Mesodermal cell (in vitro differentiated cells): ENCODE data around the gene TBX4.
"Not testable (repeated sequence)": the region's sequence is repeated elsewhere in the genome, so short reads cannot be mapped to it uniquely, and the experiment has no call there.

ENCODE experiments used
- H3K27ac ChIP-seq: 2 replicates; pipeline ENCODE4 v1.7.0; 2013; ENCODE audit warnings: mild to moderate bottlenecking, low read depth, low read length, moderate library complexity; ENCODE audit not compliant: severe bottlenecking
- H3K36me3 ChIP-seq: 2 replicates; pipeline ENCODE4 v1.7.1; 2013; ENCODE audit warnings: mild to moderate bottlenecking, low read length, moderate library complexity; ENCODE audit not compliant: control insufficient read depth, insufficient read depth
- H3K4me1 ChIP-seq: one replicate; pipeline ENCODE4 v1.7.1; 2013; ENCODE audit warnings: mild to moderate bottlenecking, low read length; ENCODE audit not compliant: insufficient read depth, control insufficient read depth, poor library complexity, severe bottlenecking
- H3K4me3 ChIP-seq: 2 replicates; pipeline ENCODE4 v1.7.0; 2013; ENCODE audit warnings: low read length, control low read depth, mild to moderate bottlenecking; ENCODE audit not compliant: insufficient read depth, poor library complexity, severe bottlenecking; ENCODE audit errors: extremely low read depth
- H3K9me3 ChIP-seq: 2 replicates; pipeline ENCODE4 v1.7.1; 2013; ENCODE audit warnings: mild to moderate bottlenecking, low read length, moderate library complexity; ENCODE audit not compliant: control insufficient read depth
- WGBS, 2 experiments: methylation state at CpG; one replicate each; pipeline ENCODE4 v1.1.5; 2013; ENCODE audit warnings: missing lambda C conversion rate in 2 of 2; ENCODE audit not compliant: insufficient coverage in 2 of 2; 5-methylcytosine and 5-hydroxymethylcytosine counted together

TBX4 gene

DNA sequence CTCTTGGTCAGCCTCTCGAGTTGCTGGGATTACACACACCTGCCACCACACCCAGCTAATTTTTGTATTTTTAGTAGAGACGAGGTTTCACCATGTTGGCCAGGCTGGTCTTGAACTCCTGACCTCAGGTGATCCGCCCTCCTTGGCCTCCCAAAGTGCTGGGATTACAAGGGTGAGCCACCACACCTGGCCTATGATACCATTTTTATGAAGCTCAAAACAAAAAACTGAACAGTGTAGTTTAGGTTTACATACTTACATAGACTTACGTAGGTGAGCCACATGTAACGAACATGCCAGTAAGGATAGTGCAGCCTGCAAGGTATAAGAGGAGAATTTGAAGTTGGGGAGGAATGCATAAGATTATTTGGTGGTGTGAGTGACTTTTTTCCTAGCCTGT, 57.2 kb downstream of the TBX4 start:
- not testable (repeated sequence) for H3K9me3 ChIP-seq, H3K27ac ChIP-seq, H3K4me3 ChIP-seq, H3K36me3 ChIP-seq
- WGBS, 2 experiments = 92% methylated on average over 4 of the region's 5 CpGs; no CpG with 5 or more reads in 1 of the 2 experiments
- H3K4me1 ChIP-seq = peaks cover 11% of the 10 kb centered on the region

DNA sequence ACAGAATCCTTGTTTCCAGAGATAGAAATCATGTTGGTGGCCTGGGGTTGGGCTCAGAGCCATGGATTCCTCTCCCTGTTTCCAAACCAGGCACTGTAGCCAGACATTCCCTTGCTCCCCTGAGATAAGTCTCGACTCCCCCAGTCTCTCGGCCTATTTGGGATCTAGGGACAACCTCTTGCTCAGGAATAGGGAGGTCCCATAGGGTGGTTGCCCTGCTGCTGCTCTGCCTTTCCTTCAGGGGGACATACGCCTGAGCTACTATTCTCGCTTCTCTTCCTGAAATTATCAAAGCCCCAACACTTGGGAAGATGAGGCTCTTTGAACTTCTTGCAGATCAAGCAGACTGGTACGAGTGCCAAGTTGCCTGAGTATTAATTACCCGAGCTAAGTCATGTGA, 58.0 kb downstream of the TBX4 start:
- Histone ChIP-seq H3K36me3 (no peaks in the 10 kb centered on the region), H3K9me3 (no peaks in the 10 kb centered on the region), H3K4me1 (peaks cover 5% of the 10 kb centered on the region), H3K4me3 (no peak overlapping the region), H3K27ac (no peak overlapping the region)
- 88 to 90% methylated on average over 6 of the region's 6 CpGs for WGBS, 2 experiments

GRCh38 chr17:61510991-61511390, 58.8 kb downstream of the TBX4 start:
- Histone ChIP-seq H3K27ac (no peak overlapping the region), H3K4me1 (peaks cover 5% of the 10 kb centered on the region), H3K36me3 (no peaks in the 10 kb centered on the region), H3K4me3 (no peak overlapping the region), H3K9me3 (no peaks in the 10 kb centered on the region)
- WGBS, 2 experiments = 86% methylated on average over 1 of the region's 2 CpGs; no CpG with 5 or more reads in 1 of the 2 experiments

DNA sequence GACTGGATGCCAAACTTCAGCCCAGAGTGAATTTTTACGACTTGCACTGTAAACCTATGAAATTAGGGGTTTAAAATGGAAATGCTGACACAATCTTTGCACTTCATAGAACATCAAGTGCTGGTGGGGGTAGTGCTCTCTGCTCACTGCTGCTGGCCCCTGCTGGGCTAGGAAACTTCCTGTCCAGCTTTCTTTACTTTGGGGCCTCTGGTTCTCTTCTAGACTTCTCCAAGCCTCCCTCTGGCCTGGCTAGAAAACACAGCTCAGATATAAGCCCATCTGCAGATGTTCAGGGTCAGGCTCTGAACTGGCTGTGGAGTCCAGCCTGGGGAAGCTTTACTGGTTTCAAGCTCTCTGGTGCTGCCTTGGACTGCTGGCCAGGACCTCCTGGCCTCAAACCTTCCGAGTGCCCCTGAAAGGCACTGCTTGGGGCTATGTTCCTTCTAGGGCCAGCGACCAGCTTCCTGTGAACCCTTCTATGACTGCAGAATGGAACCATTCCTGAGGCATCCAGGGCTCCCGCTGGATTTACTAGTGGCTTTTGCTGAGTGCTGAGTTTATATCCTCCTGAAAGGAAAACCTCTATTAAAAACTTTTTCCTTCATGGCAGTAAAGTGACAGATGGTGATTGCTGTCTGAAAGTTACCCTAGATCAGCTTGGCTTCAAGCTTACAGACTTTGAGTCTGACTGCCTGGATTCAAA, 59.4 kb downstream of the TBX4 start:
- H3K36me3 ChIP-seq = no peaks in the 10 kb centered on the region
- H3K9me3 ChIP-seq = no peaks in the 10 kb centered on the region
- peaks cover 5% of the 10 kb centered on the region for H3K4me1 ChIP-seq
- WGBS, 2 experiments = 71 to 83% methylated on average over 1 of the region's 4 CpGs
- no peak overlapping the region for H3K27ac ChIP-seq
- no peak overlapping the region for H3K4me3 ChIP-seq

DNA sequence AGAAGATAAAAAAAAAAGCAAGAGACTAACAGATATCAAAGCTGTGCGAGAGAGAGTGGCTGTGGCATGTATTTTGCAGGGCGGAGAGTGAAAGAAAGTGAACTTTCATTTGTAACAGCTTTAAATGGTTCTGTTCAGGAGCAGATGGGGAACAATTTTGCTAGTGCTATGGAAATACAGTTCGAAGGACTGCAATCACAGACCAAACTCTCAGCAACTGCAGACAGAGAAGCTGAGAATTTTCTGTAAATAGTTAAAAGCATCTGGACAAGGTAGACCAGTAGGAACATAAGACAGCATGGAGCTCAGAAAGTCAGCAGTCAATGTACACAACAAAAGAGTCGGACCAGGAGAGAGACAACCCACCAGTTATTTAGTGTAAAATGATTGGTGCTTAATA, 62.3 kb downstream of the TBX4 start:
- no peaks in the 10 kb centered on the region for H3K9me3 ChIP-seq
- no peaks in the 10 kb centered on the region for H3K36me3 ChIP-seq
- no peak overlapping the region for H3K27ac ChIP-seq
- H3K4me1 ChIP-seq = peaks cover 5% of the 10 kb centered on the region
- no peak overlapping the region for H3K4me3 ChIP-seq
- WGBS, 2 experiments = 82 to 97% methylated on average over 3 of the region's 4 CpGs

DNA sequence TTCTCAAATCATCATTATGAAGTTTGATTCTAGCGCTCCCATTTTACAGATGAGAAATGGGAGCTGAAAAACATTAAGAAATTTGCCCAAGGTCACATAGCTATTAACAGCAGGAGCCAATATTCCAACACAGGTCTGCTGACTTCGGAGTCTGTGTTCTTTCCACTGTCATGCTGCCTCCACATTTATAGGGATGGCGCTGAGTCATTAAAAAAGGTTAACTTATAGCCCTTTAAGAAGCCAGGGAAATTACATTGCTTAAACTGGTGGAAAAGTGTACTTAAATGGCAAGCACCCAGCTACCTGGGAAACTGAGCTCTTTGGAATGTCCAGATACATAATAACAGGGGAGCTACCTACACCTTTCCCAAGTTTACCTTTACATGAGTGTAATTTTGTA, 65.0 kb downstream of the TBX4 start:
- Histone ChIP-seq H3K36me3 (no peaks in the 10 kb centered on the region), H3K4me3 (no peak overlapping the region), H3K27ac (no peak overlapping the region), H3K9me3 (no peaks in the 10 kb centered on the region), H3K4me1 (no peaks in the 10 kb centered on the region)
- WGBS, 2 experiments = 83 to 100% methylated on average over 1 to 2 of the region's 3 CpGs

DNA sequence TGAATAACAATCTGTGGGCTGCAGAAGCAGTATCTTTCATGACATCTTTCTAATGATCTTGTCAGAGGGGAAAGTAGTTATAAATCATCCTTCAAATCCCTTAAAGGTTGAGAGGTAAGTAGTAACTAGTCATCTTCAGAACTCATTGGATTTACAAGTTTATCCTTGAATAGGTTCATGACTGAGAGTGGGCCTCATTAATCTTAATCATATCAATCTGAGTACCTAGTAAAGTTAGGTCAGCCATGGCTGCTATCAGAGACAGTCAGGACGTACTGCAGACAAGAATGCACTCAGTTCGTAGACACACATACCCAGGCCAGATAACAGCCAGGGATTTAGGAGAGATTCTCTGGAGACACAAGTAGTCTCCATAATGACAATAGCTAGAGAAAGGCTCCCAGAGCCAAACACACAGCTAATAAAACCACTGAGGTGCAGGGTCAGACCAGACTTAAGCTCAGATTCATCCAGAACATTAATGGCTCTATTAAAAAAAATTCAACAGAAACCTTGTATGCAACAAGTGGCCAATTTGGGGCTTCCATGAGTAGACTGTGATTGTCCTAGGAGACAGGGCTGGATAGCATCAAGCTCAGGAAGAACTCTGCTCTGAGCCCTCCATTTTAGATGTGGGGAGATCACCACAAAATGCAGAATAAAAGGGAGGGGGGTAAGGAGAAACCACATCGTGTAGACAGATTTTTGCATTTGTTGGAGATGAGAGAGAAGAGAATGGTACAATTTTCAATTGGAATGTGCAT, 65.8 kb downstream of the TBX4 start:
- peak overlapping the region; percentile 7 for H3K27ac ChIP-seq
- 73 to 78% methylated on average over 2 to 3 of the region's 3 CpGs for WGBS, 2 experiments
- no peak overlapping the region for H3K4me3 ChIP-seq
- H3K4me1 ChIP-seq = no peaks in the 10 kb centered on the region
- no peaks in the 10 kb centered on the region for H3K36me3 ChIP-seq
- H3K9me3 ChIP-seq = no peaks in the 10 kb centered on the region

GRCh38 chr17:61519139-61519538, 66.9 kb downstream of the TBX4 start:
- no peaks in the 10 kb centered on the region for H3K4me1 ChIP-seq
- no peaks in the 10 kb centered on the region for H3K9me3 ChIP-seq
- no CpG with 5 or more reads among the region's 1 CpG for WGBS, 2 experiments
- no peaks in the 10 kb centered on the region for H3K36me3 ChIP-seq
- H3K4me3 ChIP-seq = no peak overlapping the region
- H3K27ac ChIP-seq = no peak overlapping the region

DNA sequence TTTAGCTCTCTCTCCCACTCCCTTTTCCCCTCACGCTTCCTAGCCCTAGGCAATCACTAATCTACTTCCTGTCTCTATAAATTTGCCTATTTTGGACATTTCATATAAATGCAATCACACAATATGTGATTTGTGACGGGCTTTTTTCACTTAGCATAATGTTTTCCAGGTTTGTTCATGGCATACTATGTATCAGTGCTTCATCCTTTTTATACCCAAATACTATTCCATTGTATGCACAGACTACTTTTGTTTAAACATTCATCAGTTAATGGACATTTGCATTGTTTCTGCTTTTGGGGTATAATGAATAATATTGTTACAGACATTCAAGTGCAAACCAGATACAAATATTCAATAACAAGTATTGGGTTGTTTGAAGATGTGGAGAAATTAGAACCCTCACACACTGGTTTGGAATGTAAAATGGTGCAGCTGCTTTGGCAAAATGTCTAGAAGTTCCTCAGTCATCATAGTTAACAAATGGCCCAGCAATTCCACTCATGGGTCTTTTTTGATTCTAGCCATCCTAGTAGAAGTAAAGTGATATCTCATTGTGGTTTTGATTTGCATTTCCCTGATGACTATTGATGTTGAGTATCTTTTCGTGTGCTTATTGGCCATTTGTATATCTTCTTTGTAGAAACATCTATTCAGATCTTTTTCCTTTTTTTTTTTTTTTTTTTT, 67.7 kb downstream of the TBX4 start:
- no peak overlapping the region for H3K4me3 ChIP-seq
- 88 to 100% methylated on average over 1 of the region's 3 CpGs for WGBS, 2 experiments
- no peaks in the 10 kb centered on the region for H3K9me3 ChIP-seq
- H3K27ac ChIP-seq = no peak overlapping the region
- H3K36me3 ChIP-seq = no peaks in the 10 kb centered on the region
- H3K4me1 ChIP-seq = no peaks in the 10 kb centered on the region

- 100% methylated on average over 2 of the region's 3 CpGs for WGBS, 2 experiments
- no peaks in the 10 kb centered on the region for H3K4me1 ChIP-seq
- no peaks in the 10 kb centered on the region for H3K36me3 ChIP-seq
- H3K9me3 ChIP-seq = no peaks in the 10 kb centered on the region
- H3K4me3 ChIP-seq = no peak overlapping the region
- H3K27ac ChIP-seq = no peak overlapping the region
Measured at GRCh38 chr17:61520897-61521296, 68.7 kb downstream of the TBX4 start.
